ENCODE measurements around the gene DNAH17.

DNA sequence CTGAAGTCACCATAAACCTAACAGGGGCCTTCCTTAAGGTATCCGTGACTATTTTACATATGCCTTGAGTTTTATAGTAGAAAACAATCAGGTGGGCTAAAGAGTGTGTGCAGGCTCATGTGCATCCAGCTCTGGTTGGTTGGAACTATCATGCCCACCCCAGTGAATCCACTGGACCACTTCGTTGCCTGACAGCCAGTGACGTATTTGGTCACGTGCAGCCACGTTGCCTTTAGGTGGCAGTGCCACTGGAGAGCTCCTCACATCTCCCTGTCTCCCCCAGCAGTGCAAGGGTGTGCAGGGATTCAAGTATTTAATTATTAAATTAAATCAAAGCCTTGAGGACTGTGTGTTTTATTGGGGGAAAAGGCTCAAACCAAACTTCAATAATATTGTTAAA lies 42.1 kb upstream of the DNAH17 start:
- TF ChIP-seq POLR2AphosphoS5 (IDR thresholded peaks at IDR 0.05; ENCODE audit: low read depth, low read length): no peak
- TF ChIP-seq, protein P1, sequence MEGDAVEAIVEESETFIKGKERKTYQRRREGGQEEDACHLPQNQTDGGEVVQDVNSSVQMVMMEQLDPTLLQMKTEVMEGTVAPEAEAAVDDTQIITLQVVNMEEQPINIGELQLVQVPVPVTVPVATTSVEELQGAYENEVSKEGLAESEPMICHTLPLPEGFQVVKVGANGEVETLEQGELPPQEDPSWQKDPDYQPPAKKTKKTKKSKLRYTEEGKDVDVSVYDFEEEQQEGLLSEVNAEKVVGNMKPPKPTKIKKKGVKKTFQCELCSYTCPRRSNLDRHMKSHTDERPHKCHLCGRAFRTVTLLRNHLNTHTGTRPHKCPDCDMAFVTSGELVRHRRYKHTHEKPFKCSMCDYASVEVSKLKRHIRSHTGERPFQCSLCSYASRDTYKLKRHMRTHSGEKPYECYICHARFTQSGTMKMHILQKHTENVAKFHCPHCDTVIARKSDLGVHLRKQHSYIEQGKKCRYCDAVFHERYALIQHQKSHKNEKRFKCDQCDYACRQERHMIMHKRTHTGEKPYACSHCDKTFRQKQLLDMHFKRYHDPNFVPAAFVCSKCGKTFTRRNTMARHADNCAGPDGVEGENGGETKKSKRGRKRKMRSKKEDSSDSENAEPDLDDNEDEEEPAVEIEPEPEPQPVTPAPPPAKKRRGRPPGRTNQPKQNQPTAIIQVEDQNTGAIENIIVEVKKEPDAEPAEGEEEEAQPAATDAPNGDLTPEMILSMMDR (IDR thresholded peaks at IDR 0.05): no peak
- no peak for TF ChIP-seq SIN3A (IDR thresholded peaks at IDR 0.05; ENCODE audit: borderline replicate concordance, insufficient read depth, low read depth, low read length)
- TF ChIP-seq, protein P2, sequence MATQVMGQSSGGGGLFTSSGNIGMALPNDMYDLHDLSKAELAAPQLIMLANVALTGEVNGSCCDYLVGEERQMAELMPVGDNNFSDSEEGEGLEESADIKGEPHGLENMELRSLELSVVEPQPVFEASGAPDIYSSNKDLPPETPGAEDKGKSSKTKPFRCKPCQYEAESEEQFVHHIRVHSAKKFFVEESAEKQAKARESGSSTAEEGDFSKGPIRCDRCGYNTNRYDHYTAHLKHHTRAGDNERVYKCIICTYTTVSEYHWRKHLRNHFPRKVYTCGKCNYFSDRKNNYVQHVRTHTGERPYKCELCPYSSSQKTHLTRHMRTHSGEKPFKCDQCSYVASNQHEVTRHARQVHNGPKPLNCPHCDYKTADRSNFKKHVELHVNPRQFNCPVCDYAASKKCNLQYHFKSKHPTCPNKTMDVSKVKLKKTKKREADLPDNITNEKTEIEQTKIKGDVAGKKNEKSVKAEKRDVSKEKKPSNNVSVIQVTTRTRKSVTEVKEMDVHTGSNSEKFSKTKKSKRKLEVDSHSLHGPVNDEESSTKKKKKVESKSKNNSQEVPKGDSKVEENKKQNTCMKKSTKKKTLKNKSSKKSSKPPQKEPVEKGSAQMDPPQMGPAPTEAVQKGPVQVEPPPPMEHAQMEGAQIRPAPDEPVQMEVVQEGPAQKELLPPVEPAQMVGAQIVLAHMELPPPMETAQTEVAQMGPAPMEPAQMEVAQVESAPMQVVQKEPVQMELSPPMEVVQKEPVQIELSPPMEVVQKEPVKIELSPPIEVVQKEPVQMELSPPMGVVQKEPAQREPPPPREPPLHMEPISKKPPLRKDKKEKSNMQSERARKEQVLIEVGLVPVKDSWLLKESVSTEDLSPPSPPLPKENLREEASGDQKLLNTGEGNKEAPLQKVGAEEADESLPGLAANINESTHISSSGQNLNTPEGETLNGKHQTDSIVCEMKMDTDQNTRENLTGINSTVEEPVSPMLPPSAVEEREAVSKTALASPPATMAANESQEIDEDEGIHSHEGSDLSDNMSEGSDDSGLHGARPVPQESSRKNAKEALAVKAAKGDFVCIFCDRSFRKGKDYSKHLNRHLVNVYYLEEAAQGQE (IDR thresholded peaks at IDR 0.05; ENCODE audit: insufficient read depth in 1 of 2, low read depth in 2 of 2, low read length in 1 of 2): no peak
- TF ChIP-seq TCF7L2 (IDR thresholded peaks at IDR 0.05; ENCODE audit: low read depth, low read length): no peak
